Stimulated activated CD4-positive, alpha-beta T cell treated with anti-CD3 and anti-CD28 coated beads, Interleukin-1b, Interleukin-23, amount 100 ng/mL, for 48 hours (primary cell): ENCODE results near the gene GPC1.

Experiments
- DNase-seq: peaks from one replicate; pipeline ENCODE4 v3.0.0-alpha.2; 2020

Gene GPC1

DNA sequence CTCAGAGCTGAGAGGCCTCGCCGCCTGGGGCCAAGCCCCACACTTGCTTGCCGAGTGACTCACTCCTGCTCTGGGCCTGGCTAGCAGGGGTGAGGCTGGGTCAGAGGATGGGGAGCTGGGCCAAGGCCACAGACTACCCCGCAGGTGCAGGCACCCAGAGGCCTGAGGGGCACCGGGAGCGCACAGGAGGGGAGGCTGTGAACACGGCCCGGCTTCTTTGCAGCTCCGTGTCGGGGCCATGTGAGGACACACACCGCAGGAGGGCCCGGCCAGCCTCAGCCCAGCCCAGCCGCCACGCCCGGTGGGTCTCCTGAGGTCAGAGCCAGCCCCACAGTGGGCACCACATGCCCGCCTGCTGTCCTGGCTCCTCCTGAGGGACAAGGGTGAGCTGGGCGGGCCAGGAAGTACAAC, 8.4 kb downstream of the GPC1 start:
- DNase-seq = no peak

DNA sequence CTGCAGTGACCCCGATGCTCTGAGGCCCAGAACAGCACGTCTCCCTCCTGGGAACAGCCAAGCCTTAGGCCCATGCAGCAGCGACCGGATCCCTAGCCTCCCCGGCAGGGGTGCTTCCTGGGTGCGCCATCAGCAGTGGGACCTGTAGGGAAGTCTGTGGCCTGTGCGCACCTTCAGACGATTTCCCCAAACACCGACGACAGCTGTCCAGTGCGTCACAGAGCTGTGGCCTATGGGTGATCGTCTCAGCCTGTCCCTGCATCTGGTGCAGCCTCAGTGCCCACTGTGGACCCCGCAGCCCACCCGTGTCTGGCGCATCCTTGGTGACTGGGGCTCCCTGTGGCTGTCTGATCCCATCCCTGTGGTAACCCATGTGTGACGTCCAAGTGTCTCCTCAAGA, 9.0 kb downstream of the GPC1 start:
- DNase-seq = no peak

DNA sequence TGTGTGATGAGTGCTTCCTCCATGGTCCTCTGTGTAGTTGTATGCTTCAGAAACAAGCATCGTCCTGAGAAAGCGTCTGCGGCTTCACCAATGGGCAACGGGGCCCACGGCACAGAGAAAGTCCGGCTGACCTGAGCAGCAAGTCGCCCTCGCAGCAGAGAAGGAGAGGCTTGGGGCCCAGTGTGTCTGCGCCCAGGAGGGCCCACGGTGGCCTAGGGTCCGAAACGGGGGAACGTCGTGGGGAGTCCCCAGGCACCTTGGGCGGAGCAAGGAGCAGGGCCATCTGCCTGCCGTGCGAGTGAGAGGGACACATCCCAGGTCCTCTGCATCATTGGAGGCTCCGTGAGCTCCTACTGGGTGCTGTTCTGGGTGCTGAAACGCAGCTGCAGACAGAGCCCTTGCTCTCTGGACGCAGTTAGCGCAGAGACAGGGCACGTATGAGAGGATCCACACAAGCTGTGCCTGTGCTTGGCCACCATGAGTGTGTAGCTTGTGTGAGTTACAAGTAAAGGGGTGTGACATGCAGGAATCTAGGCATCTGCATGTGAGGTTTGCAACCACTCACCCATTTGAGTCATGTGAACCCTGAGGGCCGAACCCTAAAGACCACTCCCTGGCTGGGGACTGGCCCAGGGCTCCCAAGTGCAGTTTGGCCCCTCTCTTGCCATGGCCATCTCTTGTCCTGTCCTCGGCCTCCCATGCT, 10.6 kb downstream of the GPC1 start:
- DNase-seq = no peak

- no peak for DNase-seq
These were observed 11.3 kb downstream of the GPC1 start for GRCh38 chr2:240446664-240447175.

DNA sequence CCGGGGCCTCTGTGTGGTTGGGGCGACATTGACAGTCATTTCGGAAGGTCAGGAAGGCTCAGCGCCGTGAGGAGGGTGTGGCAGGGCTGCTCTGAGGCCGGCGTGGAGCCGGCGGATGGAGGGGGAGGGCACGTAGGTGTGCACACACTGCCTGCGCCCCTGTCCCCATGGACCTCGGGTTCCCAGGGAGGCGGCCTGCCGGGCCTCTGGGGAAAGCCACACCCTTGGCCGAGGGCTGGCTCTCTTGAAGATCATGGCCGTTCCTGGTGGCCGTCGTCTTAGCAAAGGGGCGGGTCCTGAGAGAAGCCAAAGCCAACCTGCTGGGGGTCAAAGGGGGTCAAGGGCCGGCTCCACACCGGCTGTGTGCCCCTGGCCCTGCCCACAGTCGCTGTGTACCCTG, 11.9 kb downstream of the GPC1 start:
- no peak for DNase-seq

DNA sequence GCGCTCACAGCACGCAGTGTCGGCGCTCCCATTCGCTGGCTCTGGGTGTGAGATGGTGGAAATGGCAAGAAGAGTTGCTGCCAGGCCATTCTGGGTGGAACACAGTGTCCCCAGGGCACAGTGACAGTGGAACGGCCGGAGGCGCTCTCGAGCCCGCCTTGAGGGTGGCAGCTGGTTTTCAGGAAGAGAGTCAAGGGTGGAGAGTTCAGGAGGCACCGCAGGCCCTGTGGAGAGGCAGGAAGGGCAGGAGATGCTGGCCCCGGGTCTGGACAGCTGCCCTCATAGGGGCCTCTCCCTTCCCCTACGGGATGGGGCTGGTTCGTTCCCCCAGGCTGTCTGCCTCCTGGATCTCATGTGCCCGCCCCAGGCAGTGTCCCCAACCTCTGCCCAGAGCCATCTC, 12.5 kb downstream of the GPC1 start:
- no peak for DNase-seq

DNA sequence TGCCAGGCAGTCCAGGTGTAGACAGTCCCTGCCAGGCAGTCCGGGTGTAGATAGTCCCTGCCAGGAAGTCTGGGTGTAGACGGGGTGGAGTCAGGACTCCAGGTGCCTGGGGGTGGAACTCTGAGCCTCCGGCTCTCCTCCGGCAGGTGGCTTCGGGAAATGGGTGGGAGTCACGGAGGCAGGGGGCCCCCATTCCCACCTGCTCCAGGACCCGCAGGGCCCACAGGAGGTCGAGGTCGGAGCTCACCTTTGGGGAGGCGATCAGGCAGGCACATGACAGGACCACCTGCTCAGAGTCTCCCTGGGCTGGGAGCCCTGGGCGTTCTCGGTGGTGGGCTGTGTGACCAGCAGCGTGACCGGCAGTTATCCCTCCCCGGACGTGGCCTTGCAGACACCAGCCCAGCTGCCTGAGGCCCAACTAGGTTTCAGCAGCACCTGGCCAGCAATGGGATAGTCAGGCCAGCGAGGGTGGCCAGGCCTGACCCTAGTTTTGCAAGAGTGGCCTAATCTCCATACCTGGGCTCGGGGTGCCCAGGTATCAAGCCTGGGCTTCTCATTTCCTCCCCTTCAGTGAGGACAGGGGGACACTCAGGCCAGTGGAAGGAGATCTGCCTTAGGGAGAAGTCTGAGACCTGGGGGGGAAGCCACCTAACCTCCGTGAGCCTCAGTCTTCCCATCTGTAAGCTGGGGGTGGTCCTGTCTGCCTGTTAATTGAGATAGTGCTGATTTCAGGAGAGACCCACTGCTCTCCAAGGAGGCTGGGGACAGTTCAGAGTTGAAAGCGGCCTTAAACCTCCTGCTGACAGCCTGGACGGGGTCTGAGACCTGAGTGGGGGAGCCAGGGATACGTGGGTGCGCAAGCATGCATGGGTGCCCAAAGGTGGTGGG, 13.2 kb downstream of the GPC1 start:
- DNase-seq = no peak

- DNase-seq = no peak
These were observed 14.5 kb downstream of the GPC1 start for GRCh38 chr2:240449764-240450531.

GRCh38 chr2:240450532-240451107, 15.2 kb downstream of the GPC1 start:
- no peak for DNase-seq

DNA sequence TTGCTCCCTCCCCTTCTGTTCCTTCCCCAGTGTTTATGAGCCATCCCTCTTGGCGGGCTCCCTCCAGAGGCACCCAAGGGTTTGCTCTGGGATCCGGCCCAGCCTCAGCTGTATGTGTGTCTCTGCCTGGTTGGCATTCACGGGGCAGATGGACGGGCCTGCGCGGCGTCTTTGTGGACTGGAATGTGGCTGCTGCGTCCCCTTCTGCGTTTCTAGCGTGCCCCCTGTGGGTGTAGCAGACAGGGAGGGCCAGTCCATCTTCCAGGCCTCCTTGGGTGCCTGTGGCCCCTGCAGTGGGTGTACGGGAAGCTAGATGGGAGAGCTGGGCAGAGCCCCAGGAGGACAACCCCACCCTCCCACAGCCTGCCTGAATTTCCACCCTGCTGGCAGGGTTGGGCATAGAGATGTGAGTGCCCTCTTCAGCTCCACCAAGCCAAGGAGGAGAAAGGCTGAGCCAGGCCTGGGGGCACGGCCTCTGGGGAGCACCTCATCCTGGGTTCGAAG, 15.7 kb downstream of the GPC1 start:
- no peak for DNase-seq

- DNase-seq = no peak
These were observed 16.5 kb downstream of the GPC1 start for GRCh38 chr2:240451791-240452461.

DNA sequence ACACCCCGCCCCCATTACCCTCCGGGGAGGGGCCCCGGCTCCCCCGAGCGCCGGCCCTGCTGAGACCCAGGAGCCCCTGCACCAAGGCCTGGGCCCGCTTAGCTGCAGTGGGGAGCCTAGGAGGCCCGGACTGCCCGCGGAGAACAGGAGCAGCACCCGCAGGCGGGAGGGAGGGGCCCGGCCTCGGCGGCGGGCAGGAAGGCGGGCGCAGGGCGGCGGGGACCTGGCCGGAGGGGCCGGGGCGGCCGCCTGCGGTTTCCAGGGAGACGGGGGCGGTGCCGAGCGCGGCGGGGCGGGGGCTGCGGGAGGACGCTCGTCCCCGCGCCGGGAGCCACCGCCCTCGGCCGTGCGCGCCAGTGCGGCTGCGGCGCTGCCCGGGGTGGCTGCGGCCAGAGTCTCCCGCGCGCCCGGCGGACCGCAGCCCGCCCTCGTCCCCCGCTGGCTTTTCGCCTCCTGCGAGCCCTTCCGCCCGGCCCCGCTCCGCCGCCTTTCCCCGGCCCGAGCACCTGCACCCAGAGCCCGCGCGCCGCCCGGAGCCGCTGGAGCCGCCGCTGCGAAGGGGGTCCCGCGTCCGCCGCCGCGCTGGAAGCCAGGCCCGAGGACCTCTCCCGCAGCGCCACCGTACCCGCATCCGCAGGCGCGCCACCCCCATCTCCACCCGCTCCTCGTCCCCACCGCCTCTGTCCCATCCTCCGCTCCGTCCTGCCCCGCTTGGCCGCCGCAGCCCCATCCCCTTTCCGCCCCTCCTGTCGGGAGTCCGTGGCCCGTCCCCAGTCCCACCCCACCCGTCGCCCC, 17.2 kb downstream of the GPC1 start:
- DNase-seq = no peak

DNA sequence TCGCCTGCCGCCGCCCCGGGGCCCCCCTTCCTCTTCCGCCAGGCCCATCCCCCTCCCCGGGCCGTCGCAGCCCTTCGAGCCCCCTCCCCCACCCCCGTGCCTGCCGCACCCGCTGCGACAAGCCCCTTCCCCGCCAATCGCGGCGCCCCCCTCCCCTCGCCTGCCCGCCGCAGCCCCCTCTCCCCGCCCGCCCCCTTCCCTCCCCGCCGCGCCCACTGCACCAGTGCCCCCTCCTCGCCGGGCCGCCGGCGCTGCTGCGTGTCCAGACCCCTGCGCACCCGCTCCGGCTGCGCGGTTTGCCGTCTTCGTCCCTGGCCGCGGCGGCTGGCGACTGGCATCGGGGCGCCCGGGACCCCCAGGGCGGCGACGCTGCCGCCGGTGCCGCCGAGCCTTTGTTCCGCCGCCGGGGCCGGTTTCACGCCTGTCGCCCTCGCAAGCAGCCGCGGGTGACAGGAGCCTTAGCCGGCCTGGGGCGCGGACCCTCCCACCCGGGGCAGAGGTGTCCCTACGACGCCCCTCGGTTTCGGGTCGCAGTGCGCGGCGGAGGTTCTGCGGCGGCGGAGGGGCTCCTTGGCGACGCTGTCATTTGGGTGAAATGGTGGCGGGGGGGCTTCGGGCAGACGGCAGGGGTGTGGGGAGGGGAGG, 18.1 kb downstream of the GPC1 start:
- DNase-seq = no peak

DNA sequence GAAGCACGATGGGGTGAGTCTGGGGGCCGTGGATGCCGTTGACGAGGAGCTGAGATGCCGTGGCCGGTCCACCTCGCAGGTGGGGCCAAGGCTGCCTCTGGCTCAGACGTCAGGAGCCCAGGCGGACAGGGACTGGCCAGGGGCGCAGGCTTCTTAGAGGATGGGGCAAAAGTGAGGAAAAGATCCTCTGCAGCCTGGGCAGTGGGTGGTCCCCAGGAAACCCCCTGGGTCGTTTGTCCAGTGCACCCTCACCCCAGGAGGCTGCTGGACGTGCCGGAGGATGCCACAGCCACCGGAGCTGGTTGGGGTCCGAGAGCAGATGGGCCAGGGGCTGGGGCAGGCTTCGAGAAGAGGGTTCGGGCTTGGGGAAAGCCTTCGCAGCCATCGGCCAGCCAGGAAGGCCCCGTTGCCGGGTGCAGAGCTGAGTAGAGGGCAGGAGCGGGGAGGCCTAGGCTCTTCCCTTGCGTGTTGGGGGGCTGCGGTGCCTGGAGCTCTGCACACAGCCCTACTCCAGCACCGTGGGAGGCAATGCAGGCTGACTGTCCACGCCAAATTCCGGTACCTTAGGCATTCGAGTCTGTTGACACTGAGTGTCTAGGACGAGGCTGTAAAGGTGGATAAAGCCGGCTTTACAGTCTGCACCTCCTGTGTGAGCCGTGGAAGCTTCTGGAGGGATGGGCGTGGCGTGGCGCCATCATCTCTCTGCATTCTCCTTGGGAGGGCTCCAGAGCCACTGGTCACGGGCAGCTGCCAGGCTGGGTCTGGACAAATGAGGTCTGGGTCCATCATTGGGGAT, 18.8 kb downstream of the GPC1 start:
- DNase-seq = no peak

- no peak for DNase-seq
These were observed 19.8 kb downstream of the GPC1 start for GRCh38 chr2:240455272-240455646.

DNA sequence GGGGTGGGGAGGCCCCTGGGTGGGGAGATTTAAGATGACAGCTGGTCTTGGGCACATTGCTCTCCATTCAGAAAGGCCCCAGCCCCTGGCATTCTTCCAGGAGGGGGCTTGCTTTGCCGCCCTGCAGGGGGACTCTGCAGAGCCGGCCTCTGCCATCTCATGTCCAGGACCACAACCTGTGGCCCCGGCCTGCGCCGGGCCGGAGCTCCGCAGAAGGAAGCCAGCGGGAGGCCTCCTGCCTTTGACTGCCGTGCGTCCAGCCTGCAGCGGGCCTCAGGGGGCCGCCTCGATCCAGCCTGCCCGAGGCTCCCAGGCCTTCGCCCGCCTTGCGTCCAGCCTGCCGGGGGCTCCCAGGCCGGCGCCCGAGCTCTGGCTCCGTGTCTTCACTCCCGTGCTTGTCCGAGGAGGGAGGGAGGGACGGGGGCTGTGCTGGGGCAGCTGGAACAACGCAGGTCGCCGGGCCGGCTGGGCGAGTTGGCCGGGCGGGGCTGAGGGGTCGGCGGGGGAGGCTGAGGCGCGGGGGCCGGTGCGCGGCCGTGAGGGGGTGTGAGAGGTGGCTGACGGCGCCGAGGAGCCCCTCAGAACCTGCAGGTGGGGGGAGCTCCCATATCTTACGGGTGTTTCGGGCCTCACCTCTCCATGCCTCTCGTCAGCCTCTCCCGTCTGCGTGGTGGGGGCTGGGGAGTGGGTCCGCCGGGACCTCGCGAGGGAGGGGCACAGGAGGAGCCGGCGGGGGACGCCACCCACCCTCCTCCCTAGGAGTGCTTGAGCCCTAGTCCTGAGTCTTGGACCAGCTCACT, 20.4 kb downstream of the GPC1 start:
- DNase-seq = no peak

- no peak for DNase-seq
These were observed 21.2 kb downstream of the GPC1 start for GRCh38 chr2:240456447-240457222.
